ENCODE data around the gene ST6GALNAC5. TPM values are rescaled to one million over a fixed set of nuclear protein-coding genes. Genes with fewer than 3 reads are reported as not detected.

The ST6GALNAC5 gene
- total and polyA plus RNA-seq, 10 of the 15 experiments (the other 5 are each of a cell fraction or from before 2014, with no cell fraction given): under 0.01 to 1.8 (median 0.07) TPM; not detected in 6

- TF ChIP-seq ELK1 (IDR thresholded peaks at IDR 0.05; ENCODE audit: low read depth, low read length) (no peak), SREBF1 (IDR thresholded peaks at IDR 0.05; ENCODE audit: low read length) (no peak), NFIC (IDR thresholded peaks at IDR 0.05; ENCODE audit: low read depth, low read length) (no peak)
- TF ChIP-seq, protein P1, sequence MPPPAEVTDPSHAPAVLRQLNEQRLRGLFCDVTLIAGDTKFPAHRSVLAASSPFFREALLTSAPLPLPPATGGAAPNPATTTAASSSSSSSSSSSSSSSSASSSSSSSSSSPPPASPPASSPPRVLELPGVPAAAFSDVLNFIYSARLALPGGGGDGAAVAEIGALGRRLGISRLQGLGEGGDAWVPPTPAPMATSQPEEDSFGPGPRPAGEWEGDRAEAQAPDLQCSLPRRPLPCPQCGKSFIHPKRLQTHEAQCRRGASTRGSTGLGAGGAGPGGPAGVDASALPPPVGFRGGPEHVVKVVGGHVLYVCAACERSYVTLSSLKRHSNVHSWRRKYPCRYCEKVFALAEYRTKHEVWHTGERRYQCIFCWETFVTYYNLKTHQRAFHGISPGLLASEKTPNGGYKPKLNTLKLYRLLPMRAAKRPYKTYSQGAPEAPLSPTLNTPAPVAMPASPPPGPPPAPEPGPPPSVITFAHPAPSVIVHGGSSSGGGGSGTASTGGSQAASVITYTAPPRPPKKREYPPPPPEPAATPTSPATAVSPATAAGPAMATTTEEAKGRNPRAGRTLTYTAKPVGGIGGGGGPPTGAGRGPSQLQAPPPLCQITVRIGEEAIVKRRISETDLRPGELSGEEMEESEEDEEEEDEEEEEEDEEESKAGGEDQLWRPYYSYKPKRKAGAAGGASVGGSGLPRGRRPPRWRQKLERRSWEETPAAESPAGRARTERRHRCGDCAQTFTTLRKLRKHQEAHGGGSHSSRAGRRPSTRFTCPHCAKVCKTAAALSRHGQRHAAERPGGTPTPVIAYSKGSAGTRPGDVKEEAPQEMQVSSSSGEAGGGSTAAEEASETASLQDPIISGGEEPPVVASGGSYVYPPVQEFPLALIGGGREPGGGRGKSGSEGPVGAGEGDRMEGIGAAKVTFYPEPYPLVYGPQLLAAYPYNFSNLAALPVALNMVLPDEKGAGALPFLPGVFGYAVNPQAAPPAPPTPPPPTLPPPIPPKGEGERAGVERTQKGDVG (CRISPR knock-in tag; IDR thresholded peaks at IDR 0.05): no peak
- TF ChIP-seq, protein P2, sequence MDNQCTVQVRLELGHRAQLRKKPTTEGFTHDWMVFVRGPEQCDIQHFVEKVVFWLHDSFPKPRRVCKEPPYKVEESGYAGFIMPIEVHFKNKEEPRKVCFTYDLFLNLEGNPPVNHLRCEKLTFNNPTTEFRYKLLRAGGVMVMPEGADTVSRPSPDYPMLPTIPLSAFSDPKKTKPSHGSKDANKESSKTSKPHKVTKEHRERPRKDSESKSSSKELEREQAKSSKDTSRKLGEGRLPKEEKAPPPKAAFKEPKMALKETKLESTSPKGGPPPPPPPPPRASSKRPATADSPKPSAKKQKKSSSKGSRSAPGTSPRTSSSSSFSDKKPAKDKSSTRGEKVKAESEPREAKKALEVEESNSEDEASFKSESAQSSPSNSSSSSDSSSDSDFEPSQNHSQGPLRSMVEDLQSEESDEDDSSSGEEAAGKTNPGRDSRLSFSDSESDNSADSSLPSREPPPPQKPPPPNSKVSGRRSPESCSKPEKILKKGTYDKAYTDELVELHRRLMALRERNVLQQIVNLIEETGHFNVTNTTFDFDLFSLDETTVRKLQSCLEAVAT (IDR thresholded peaks at IDR 0.05): no peak
Measured at GRCh38 chr1:76857138-76857537, 10.1 kb upstream of the ST6GALNAC5 start (continued).

DNA sequence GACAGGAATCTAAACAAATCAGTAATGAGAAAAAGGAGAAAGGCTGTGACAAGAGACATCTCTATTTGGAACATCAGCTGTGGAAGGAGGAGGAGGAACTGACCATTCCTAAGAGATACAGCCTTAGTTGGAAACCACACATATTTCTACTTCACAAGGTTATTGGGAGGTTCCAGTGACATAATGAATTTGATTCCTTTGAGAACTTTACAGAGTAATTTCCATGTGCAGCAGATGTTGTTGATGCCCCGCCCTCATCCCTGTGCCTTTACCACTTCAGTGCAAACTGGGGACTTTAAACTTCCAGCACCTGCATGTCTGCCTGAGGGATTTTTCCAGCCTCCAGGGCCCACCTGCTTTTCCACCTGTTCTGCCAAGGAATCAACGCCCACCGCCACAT is 9.3 kb upstream of the ST6GALNAC5 start:
- POLR2A ChIA-PET: no interaction called here
- H4K20me1 ChIP-seq (ENCODE audit: control insufficient read depth, insufficient read depth): no peaks in the 10 kb centered on the region
- no peak for DNase-seq (ENCODE audit: low read depth, low spot score)
- SMC1A ChIA-PET (ENCODE audit: uncharacterized antibody, unreplicated experiment): interaction anchor here (1.0 kb wide), 1 partner anchor 16 kb away, joined by 3 read pairs; no protein-coding TSS in a partner anchor
- no peaks in the 10 kb centered on the region for H3K36me3 ChIP-seq (ENCODE audit: control insufficient read depth in 2 of 2, insufficient read depth in 2 of 2, low read length in 1 of 2)
- no peaks in the 10 kb centered on the region for H3K4me1 ChIP-seq (ENCODE audit: control insufficient read depth, insufficient read depth, low read length)
- 21% methylated on average over 3 of the region's 3 CpGs for WGBS (ENCODE audit: insufficient coverage, insufficient replicate concordance, low lambda C conversion rate, missing lambda C conversion rate)
- CTCF ChIA-PET: interaction anchor here (0.7 kb wide), 1 partner anchor 412 kb away, joined by 3 read pairs; no protein-coding TSS in a partner anchor
- H3K9ac ChIP-seq (ENCODE audit: control insufficient read depth, insufficient read depth, low read length): no peak overlapping the region
- no peak overlapping the region for H3K4me2 ChIP-seq (ENCODE audit: control insufficient read depth, insufficient read depth)
- BruUV-seq (replicated peaks): no TSS peak
- H3K4me3 ChIP-seq: no peak overlapping the region
- no peaks in the 10 kb centered on the region for H3K79me2 ChIP-seq (ENCODE audit: control insufficient read depth, insufficient read depth, low read length)
- ATAC-seq: no peak
- RAD21 ChIA-PET (ENCODE audit: unreplicated experiment): no interaction called here
- no peak overlapping the region for H2AFZ ChIP-seq (ENCODE audit: control insufficient read depth, low read depth, low read length)
- in situ Hi-C loops (cut with MboI) (no loop called here), intact Hi-C loops (cut with micrococcal nuclease; ENCODE audit: unreplicated experiment) (no loop called here)
- no peaks in the 10 kb centered on the region; a peak in 2 of 4 replicates for H3K27me3 ChIP-seq (replicated peaks in 1 of 2; ENCODE audit: control insufficient read depth in 2 of 2, insufficient read depth in 2 of 2, low read length in 1 of 2)
- H3K27ac ChIP-seq (ENCODE audit: control insufficient read depth, insufficient read depth): no peak overlapping the region
- FAIRE-seq: no peak
- H3K9me3 ChIP-seq (replicated peaks; ENCODE audit: control insufficient read depth, insufficient read depth, low read length): no peaks in the 10 kb centered on the region
- TF ChIP-seq, protein P1 (CRISPR knock-in tag; IDR thresholded peaks at IDR 0.05): no peak
- TF ChIP-seq, protein P3, sequence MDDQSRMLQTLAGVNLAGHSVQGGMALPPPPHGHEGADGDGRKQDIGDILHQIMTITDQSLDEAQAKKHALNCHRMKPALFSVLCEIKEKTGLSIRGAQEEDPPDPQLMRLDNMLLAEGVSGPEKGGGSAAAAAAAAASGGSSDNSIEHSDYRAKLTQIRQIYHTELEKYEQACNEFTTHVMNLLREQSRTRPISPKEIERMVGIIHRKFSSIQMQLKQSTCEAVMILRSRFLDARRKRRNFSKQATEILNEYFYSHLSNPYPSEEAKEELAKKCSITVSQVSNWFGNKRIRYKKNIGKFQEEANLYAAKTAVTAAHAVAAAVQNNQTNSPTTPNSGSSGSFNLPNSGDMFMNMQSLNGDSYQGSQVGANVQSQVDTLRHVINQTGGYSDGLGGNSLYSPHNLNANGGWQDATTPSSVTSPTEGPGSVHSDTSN (IDR thresholded peaks at IDR 0.05; ENCODE audit: insufficient replicate concordance, low read depth, low read length): no peak
- TF ChIP-seq GABPA (IDR thresholded peaks at IDR 0.05; ENCODE audit: low read depth): no peak
- no peak for TF ChIP-seq MTA3 (IDR thresholded peaks at IDR 0.05; ENCODE audit: borderline replicate concordance, low read length)
